Measurements from ENCODE around the gene CSNK2A2.

CSNK2A2 gene

GRCh38 chr16:58225965-58226602 lies 28.2 kb upstream of the CSNK2A2 start:
- H3K4me2 ChIP-seq, result no peak overlapping the region
- no peak for TF ChIP-seq CTCF (conservative IDR thresholded peaks at IDR 0.05; ENCODE audit: low read depth, low read length)

GRCh38 chr16:58222532-58223316 lies 24.8 kb upstream of the CSNK2A2 start:
- Histone ChIP-seq H3K4me1 (ENCODE audit: low read depth, poor library complexity, severe bottlenecking) (no peaks in the 10 kb centered on the region), H3K79me2 (ENCODE audit: insufficient read depth, low read depth) (no peaks in the 10 kb centered on the region), H3K4me2 (no peak overlapping the region), H3K36me3 (ENCODE audit: insufficient read depth) (no peaks in the 10 kb centered on the region), H2AFZ (ENCODE audit: low read depth) (no peak overlapping the region), H3K27ac (no peak overlapping the region), H3K27me3 (ENCODE audit: insufficient read depth, low read depth) (no peaks in the 10 kb centered on the region), H3K9ac (no peak overlapping the region), H4K20me1 (ENCODE audit: insufficient read depth) (no peaks in the 10 kb centered on the region), H3K4me3 (IDR thresholded peaks at IDR 0.05; ENCODE audit: insufficient read depth, low read depth, low read length) (no peak overlapping the region)
- no peak for TF ChIP-seq CTCF (conservative IDR thresholded peaks at IDR 0.05; ENCODE audit: low read depth, low read length)

More at GRCh38 chr16:58225965-58226602, 28.2 kb upstream of the CSNK2A2 start:
- Histone ChIP-seq H4K20me1 (ENCODE audit: insufficient read depth) (no peaks in the 10 kb centered on the region), H3K4me3 (IDR thresholded peaks at IDR 0.05; ENCODE audit: insufficient read depth, low read depth, low read length) (no peak overlapping the region), H3K36me3 (ENCODE audit: insufficient read depth) (no peaks in the 10 kb centered on the region), H3K9ac (no peak overlapping the region), H3K27ac (no peak overlapping the region), H3K79me2 (ENCODE audit: insufficient read depth, low read depth) (no peaks in the 10 kb centered on the region), H3K27me3 (ENCODE audit: insufficient read depth, low read depth) (no peaks in the 10 kb centered on the region), H2AFZ (ENCODE audit: low read depth) (no peak overlapping the region), H3K4me1 (ENCODE audit: low read depth, poor library complexity, severe bottlenecking) (no peaks in the 10 kb centered on the region)

GRCh38 chr16:58219432-58219831 lies 21.5 kb upstream of the CSNK2A2 start:
- TF ChIP-seq CTCF (conservative IDR thresholded peaks at IDR 0.05; ENCODE audit: low read depth, low read length), result no peak
- Histone ChIP-seq H3K9ac (no peak overlapping the region), H3K79me2 (ENCODE audit: insufficient read depth, low read depth) (no peaks in the 10 kb centered on the region), H3K4me1 (ENCODE audit: low read depth, poor library complexity, severe bottlenecking) (no peaks in the 10 kb centered on the region), H3K4me2 (no peak overlapping the region), H3K27me3 (ENCODE audit: insufficient read depth, low read depth) (no peaks in the 10 kb centered on the region), H2AFZ (ENCODE audit: low read depth) (no peak overlapping the region), H3K4me3 (IDR thresholded peaks at IDR 0.05; ENCODE audit: insufficient read depth, low read depth, low read length) (no peak overlapping the region), H4K20me1 (ENCODE audit: insufficient read depth) (no peaks in the 10 kb centered on the region), H3K36me3 (ENCODE audit: insufficient read depth) (no peaks in the 10 kb centered on the region), H3K27ac (no peak overlapping the region)

- no peak overlapping the region for H3K9ac ChIP-seq
- no peak for TF ChIP-seq CTCF (conservative IDR thresholded peaks at IDR 0.05; ENCODE audit: low read depth, low read length)
- H4K20me1 ChIP-seq (ENCODE audit: insufficient read depth), result no peaks in the 10 kb centered on the region
- no peak overlapping the region for H2AFZ ChIP-seq (ENCODE audit: low read depth)
- H3K36me3 ChIP-seq (ENCODE audit: insufficient read depth), result no peaks in the 10 kb centered on the region
- no peaks in the 10 kb centered on the region for H3K4me1 ChIP-seq (ENCODE audit: low read depth, poor library complexity, severe bottlenecking)
- H3K27me3 ChIP-seq (ENCODE audit: insufficient read depth, low read depth), result no peaks in the 10 kb centered on the region
- no peaks in the 10 kb centered on the region for H3K79me2 ChIP-seq (ENCODE audit: insufficient read depth, low read depth)
- H3K4me2 ChIP-seq, result no peak overlapping the region
- H3K27ac ChIP-seq, result no peak overlapping the region
- H3K4me3 ChIP-seq (IDR thresholded peaks at IDR 0.05; ENCODE audit: insufficient read depth, low read depth, low read length), result no peak overlapping the region
These were observed 20.9 kb upstream of the CSNK2A2 start for GRCh38 chr16:58218786-58219185.
